MM.1S (cell line): ENCODE measurements around the gene MED25.

Experiments
- DNase-seq: peaks from one replicate; pipeline ENCODE4 v3.0.0-alpha.2; 2015
- H2AFZ ChIP-seq: fragments of 300-600 bp; sonication (generic); 2 replicates; pipeline ENCODE4 v1.6.0; 2016; ENCODE audit warnings: antibody characterized with exemption, low read length
- H3F3A ChIP-seq: fragments of 300-600 bp; sonication (generic); 2 replicates; pipeline ENCODE4 v1.6.1; 2016; ENCODE audit warnings: mild to moderate bottlenecking, antibody characterized with exemption, low read length, moderate library complexity, mixed read lengths; ENCODE audit not compliant: insufficient read depth
- H3K27ac ChIP-seq: fragments of 300-600 bp; sonication (generic); 2 replicates; pipeline ENCODE4 v1.5.1; 2016; ENCODE audit warnings: mild to moderate bottlenecking, low read length
- H3K27me3 ChIP-seq: fragments of 300-600 bp; sonication (generic); replicated peaks from 2 replicates; pipeline ENCODE4 v1.6.0; 2016; ENCODE audit warnings: low read length; ENCODE audit not compliant: insufficient read depth
- H3K36me3 ChIP-seq: fragments of 300-600 bp; sonication (generic); replicated peaks from 2 replicates; pipeline ENCODE4 v1.6.1; 2016; ENCODE audit warnings: mild to moderate bottlenecking, low read length, mixed read lengths; ENCODE audit not compliant: insufficient read depth
- H3K4me1 ChIP-seq: fragments of 300-600 bp; sonication (generic); 2 replicates; pipeline ENCODE4 v1.6.1; 2016; ENCODE audit warnings: low read length, mixed read lengths
- H3K4me2 ChIP-seq: fragments of 300-600 bp; sonication (generic); 2 replicates; pipeline ENCODE4 v1.6.0; 2016; ENCODE audit warnings: low read depth, low read length
- H3K4me3 ChIP-seq: fragments of 300-600 bp; sonication (generic); 2 replicates; pipeline ENCODE4 v1.5.1; 2016; ENCODE audit warnings: low read length, mixed read lengths
- H3K79me2 ChIP-seq: fragments of 300-600 bp; sonication (generic); 2 replicates; pipeline ENCODE4 v1.6.1; 2016; ENCODE audit warnings: mixed run types, low read length, mixed read lengths
- H3K9ac ChIP-seq: fragments of 300-600 bp; sonication (generic); 2 replicates; pipeline ENCODE4 v1.6.1; 2016; ENCODE audit warnings: low read length, mixed read lengths
- H3K9me2 ChIP-seq: fragments of 300-600 bp; sonication (generic); replicated peaks from 2 replicates; pipeline ENCODE4 v1.6.1; 2016; ENCODE audit warnings: mild to moderate bottlenecking, low read length, mixed read lengths; ENCODE audit not compliant: insufficient read depth
- H3K9me3 ChIP-seq: fragments of 300-600 bp; sonication (generic); replicated peaks from 2 replicates; pipeline ENCODE4 v1.6.1; 2016; ENCODE audit warnings: mild to moderate bottlenecking, low read length, mixed read lengths; ENCODE audit not compliant: insufficient read depth
- H4K20me1 ChIP-seq: fragments of 300-600 bp; sonication (generic); 2 replicates; pipeline ENCODE4 v1.6.1; 2016; ENCODE audit warnings: mild to moderate bottlenecking, low read length, moderate library complexity, mixed read lengths; ENCODE audit not compliant: insufficient read depth
- EZH2 ChIP-seq: fragments of 300-600 bp; sonication (generic); optimal IDR thresholded peaks from 2 replicates; pipeline ENCODE3; 2017; ENCODE audit warnings: low read depth, mild to moderate bottlenecking, antibody characterized with exemption, low read length, mixed read lengths
- EZH2phosphoT487 ChIP-seq: fragments of 300-600 bp; sonication (generic); IDR thresholded peaks from 2 replicates; pipeline ENCODE4 v1.6.1; 2018; ENCODE audit warnings: antibody characterized with exemption, low read length
- TF ChIP-seq, protein P1 (sequence below): fragments of 300-600 bp; sonication (generic); IDR thresholded peaks from 2 replicates; pipeline ENCODE4 v1.5.1; 2016; ENCODE audit warnings: antibody characterized with exemption, low read length, mixed read lengths

Gene MED25

DNA sequence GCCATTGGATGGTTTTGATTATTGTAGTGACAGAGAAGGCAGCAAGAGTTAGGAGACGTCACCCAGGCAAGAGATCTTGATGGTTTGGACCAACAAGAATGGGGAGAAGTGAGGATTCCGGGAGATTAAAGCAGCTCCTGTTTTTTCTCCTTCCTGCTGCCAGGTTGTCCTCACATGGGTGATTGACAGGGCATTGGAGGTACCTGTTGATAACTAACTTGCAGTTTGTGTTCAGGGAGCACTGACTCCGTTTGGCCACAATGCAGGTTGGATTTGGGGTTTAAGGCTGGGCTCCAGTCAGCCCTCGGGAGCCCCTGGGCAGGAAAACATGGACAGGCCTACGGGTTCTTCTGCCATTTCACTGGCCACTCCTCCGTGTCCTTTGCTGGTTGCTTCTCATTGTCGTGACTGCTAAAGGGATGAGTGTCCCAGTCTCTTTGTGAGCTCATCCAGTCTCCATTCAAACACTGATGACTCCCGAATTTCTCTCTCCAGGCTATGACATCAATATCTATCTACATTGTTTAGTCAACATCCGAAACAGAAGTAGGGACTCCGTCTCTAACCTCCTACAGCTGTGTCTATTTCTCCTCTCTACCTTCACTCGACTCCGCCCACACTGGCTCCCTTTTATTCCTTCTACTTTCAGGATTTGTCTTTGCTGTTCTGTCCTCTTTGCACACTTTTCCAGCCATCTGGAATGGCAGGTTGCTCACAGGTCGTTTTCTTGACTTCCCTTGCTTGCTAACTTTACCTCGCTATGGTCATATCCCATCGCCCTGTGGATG, 31.5 kb downstream of the MED25 start:
- Histone ChIP-seq H3K4me1 (peaks cover 15% of the 10 kb centered on the region), H3K9ac (0 out of 2 replicates have a peak overlapping the region, but pooled peaks have one; percentile 100), H3K79me2 (peaks cover 32% of the 10 kb centered on the region), H3K9me2 (no peaks in the 10 kb centered on the region), H3K27ac (no peak overlapping the region), H2AFZ (0 out of 2 replicates have a peak overlapping the region, but pooled peaks have one; percentile 92), H3K4me3 (peak overlapping the region; percentile 91), H3K9me3 (no peaks in the 10 kb centered on the region), H4K20me1 (no peaks in the 10 kb centered on the region; the same call in 1 of the 2 replicates), H3K4me2 (peak overlapping the region; percentile 72), H3K36me3 (no peaks in the 10 kb centered on the region), H3F3A (peaks cover 12% of the 10 kb centered on the region), H3K27me3 (no peaks in the 10 kb centered on the region)
- DNase-seq = no peak
- TF ChIP-seq, protein P1, sequence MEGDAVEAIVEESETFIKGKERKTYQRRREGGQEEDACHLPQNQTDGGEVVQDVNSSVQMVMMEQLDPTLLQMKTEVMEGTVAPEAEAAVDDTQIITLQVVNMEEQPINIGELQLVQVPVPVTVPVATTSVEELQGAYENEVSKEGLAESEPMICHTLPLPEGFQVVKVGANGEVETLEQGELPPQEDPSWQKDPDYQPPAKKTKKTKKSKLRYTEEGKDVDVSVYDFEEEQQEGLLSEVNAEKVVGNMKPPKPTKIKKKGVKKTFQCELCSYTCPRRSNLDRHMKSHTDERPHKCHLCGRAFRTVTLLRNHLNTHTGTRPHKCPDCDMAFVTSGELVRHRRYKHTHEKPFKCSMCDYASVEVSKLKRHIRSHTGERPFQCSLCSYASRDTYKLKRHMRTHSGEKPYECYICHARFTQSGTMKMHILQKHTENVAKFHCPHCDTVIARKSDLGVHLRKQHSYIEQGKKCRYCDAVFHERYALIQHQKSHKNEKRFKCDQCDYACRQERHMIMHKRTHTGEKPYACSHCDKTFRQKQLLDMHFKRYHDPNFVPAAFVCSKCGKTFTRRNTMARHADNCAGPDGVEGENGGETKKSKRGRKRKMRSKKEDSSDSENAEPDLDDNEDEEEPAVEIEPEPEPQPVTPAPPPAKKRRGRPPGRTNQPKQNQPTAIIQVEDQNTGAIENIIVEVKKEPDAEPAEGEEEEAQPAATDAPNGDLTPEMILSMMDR = no peak
- TF ChIP-seq EZH2phosphoT487 (no peak), EZH2 (no peak)

DNA sequence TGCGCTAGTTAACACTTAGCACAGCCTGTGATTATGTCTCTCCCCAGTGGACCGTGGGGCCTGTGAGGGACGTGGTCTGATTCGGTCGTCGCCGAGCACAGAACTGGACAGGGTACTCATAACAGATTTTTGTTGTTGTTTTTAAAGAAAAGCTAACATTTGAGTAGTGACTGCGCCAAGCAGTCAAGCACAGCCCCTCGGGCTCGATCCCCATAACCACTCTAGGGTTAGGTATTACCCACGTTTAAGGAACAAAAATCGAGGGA, 32.1 kb downstream of the MED25 start:
- no peak overlapping the region for H3K27ac ChIP-seq
- H3K79me2 ChIP-seq = peaks cover 32% of the 10 kb centered on the region
- no peak for DNase-seq
- H3K4me3 ChIP-seq = peak overlapping the region; percentile 91
- no peaks in the 10 kb centered on the region for H3K9me3 ChIP-seq
- peak overlapping the region; percentile 72 for H3K4me2 ChIP-seq
- H2AFZ ChIP-seq = peak overlapping the region; percentile 92
- H3K27me3 ChIP-seq = no peaks in the 10 kb centered on the region
- H3K4me1 ChIP-seq = peaks cover 15% of the 10 kb centered on the region
- no peak for TF ChIP-seq EZH2
- no peak for TF ChIP-seq EZH2phosphoT487
- TF ChIP-seq, protein P1 = no peak
- H3F3A ChIP-seq = peaks cover 14% of the 10 kb centered on the region
- H3K9me2 ChIP-seq = no peaks in the 10 kb centered on the region
- no peaks in the 10 kb centered on the region; the same call in 1 of the 2 replicates for H4K20me1 ChIP-seq
- no peaks in the 10 kb centered on the region for H3K36me3 ChIP-seq
- H3K9ac ChIP-seq = peak overlapping the region; percentile 100; the same call in 1 of the 2 replicates

DNA sequence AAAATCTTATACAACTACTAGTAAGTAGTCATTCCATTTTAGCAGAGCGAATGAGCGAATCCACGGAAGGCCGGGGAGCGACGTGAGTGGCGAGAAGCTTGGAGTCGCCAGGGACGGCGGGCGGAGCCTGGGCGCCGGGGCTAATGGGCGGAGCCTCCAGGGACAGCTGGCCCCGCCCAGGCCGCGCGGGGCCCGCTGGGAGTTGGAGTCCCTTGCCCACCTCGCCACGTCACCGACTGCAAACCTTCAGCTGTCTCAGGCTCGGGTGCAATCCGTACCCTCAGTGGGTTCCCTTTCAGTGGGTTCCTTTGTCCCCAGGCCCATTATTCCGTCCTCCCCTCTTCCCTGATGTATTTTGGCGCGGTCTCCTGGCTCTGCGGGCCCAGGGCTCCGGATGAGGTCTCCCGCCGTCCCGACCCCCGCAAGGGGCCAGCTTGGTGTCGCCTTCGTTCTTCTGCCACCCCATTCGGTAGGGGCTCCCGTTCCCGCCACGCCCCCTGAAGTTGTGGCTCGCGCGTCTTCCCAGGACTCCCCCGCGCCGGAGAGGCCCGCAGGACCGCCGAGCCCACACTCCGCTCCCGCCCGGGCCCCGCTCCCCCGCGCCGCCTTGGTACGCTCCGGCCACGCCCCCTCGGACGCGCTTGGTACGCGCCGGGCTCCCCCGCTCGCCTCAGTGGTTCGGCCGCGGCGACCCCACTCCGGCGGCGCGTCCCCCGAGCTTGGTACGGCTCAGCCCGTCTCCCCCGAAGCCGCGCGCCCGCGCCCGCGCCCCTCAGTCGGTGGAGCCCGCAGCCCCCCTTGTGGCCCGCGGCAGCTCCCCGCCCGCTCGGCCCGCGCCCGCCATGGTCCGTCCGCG, 32.6 kb downstream of the MED25 start, which contains the start of gene PTOV1:
TSS of gene PTOV1 (plus strand) at position 673 of the 856 bp plus-strand sequence.
- Histone ChIP-seq H3F3A (peaks cover 19% of the 10 kb centered on the region), H3K4me1 (peaks cover 15% of the 10 kb centered on the region), H3K9me2 (no peaks in the 10 kb centered on the region), H3K4me2 (peak within 1 kb of the TSS; percentile 86), H3K9me3 (no peaks in the 10 kb centered on the region), H3K27me3 (no peaks in the 10 kb centered on the region), H3K27ac (peak within 1 kb of the TSS; percentile 96), H3K9ac (peak within 1 kb of the TSS; percentile 100), H3K4me3 (peak within 1 kb of the TSS; percentile 91), H4K20me1 (no peaks in the 10 kb centered on the region; the same call in 1 of the 2 replicates), H3K36me3 (no peaks in the 10 kb centered on the region), H2AFZ (peak within 1 kb of the TSS; percentile 92), H3K79me2 (peaks cover 32% of the 10 kb centered on the region)
- TF ChIP-seq, protein P1 = no peak
- TF ChIP-seq EZH2 = no peak
- peak; percentile 91 for DNase-seq
